Cerebellar cortex (tissue), 1 donor: Measurements from ENCODE around the gene ST6GALNAC2.
"Not testable (repeated sequence)": the region's sequence is repeated elsewhere in the genome, so short reads cannot be mapped to it uniquely, and the experiment has no call there.

Source experiments
- DNase-seq: peaks from one replicate; pipeline ENCODE4 v3.0.0-alpha.2; 2015; ENCODE audit warnings: low spot score

Gene ST6GALNAC2

GRCh38 chr17:76570457-76570856 lies 15.2 kb downstream of the ST6GALNAC2 start:
- no peak for DNase-seq

- DNase-seq: no peak
Measured at GRCh38 chr17:76569607-76570279, 15.9 kb downstream of the ST6GALNAC2 start.

GRCh38 chr17:76568811-76569221 lies 16.8 kb downstream of the ST6GALNAC2 start:
- DNase-seq: no peak

- DNase-seq: peak; percentile 61
Measured at GRCh38 chr17:76567634-76568432, 17.8 kb downstream of the ST6GALNAC2 start.

GRCh38 chr17:76566988-76567431 lies 18.6 kb downstream of the ST6GALNAC2 start:
- DNase-seq: peak; percentile 34

GRCh38 chr17:76566613-76566943 lies 19.1 kb downstream of the ST6GALNAC2 start:
- no peak for DNase-seq

- DNase-seq: peak; percentile 46
Measured at GRCh38 chr17:76565728-76566612, 19.7 kb downstream of the ST6GALNAC2 start.

GRCh38 chr17:76564991-76565727 lies 20.5 kb downstream of the ST6GALNAC2 start:
- DNase-seq: not testable (repeated sequence)

- not testable (repeated sequence) for DNase-seq
Measured at GRCh38 chr17:76563359-76563758, 22.3 kb downstream of the ST6GALNAC2 start.

- no peak for DNase-seq
Measured at GRCh38 chr17:76562734-76563148, 22.9 kb downstream of the ST6GALNAC2 start.

- no peak for DNase-seq
Measured at GRCh38 chr17:76561799-76562268, 23.8 kb downstream of the ST6GALNAC2 start.

GRCh38 chr17:76561332-76561731 lies 24.3 kb downstream of the ST6GALNAC2 start:
- DNase-seq: no peak

- no peak for DNase-seq
Measured at GRCh38 chr17:76560877-76561221, 24.8 kb downstream of the ST6GALNAC2 start.

- DNase-seq: no peak
Measured at GRCh38 chr17:76560036-76560876, 25.4 kb downstream of the ST6GALNAC2 start.

GRCh38 chr17:76559460-76559859 lies 26.2 kb downstream of the ST6GALNAC2 start:
- DNase-seq: not testable (repeated sequence)

- DNase-seq: peak; percentile 36
Measured at GRCh38 chr17:76558198-76559095, 27.2 kb downstream of the ST6GALNAC2 start.

- peak; percentile 95 for DNase-seq
Measured at GRCh38 chr17:76557368-76558197, 28.1 kb downstream of the ST6GALNAC2 start.

- DNase-seq: no peak
Measured at GRCh38 chr17:76556765-76557367, 28.8 kb downstream of the ST6GALNAC2 start.
